ENCODE results near the gene SORL1. TPM values are rescaled to one million over a fixed set of nuclear protein-coding genes. Genes with fewer than 3 reads are reported as not detected.

Gene SORL1
- total and polyA plus RNA-seq, 9 of the 15 experiments (the other 6 are each of a cell fraction or from before 2014, with no cell fraction given): 0.01 to 0.66 TPM; not detected in 7

GRCh38 chr11:121530257-121530656 lies 78.1 kb downstream of the SORL1 start (continued):
- TF ChIP-seq, protein P1, sequence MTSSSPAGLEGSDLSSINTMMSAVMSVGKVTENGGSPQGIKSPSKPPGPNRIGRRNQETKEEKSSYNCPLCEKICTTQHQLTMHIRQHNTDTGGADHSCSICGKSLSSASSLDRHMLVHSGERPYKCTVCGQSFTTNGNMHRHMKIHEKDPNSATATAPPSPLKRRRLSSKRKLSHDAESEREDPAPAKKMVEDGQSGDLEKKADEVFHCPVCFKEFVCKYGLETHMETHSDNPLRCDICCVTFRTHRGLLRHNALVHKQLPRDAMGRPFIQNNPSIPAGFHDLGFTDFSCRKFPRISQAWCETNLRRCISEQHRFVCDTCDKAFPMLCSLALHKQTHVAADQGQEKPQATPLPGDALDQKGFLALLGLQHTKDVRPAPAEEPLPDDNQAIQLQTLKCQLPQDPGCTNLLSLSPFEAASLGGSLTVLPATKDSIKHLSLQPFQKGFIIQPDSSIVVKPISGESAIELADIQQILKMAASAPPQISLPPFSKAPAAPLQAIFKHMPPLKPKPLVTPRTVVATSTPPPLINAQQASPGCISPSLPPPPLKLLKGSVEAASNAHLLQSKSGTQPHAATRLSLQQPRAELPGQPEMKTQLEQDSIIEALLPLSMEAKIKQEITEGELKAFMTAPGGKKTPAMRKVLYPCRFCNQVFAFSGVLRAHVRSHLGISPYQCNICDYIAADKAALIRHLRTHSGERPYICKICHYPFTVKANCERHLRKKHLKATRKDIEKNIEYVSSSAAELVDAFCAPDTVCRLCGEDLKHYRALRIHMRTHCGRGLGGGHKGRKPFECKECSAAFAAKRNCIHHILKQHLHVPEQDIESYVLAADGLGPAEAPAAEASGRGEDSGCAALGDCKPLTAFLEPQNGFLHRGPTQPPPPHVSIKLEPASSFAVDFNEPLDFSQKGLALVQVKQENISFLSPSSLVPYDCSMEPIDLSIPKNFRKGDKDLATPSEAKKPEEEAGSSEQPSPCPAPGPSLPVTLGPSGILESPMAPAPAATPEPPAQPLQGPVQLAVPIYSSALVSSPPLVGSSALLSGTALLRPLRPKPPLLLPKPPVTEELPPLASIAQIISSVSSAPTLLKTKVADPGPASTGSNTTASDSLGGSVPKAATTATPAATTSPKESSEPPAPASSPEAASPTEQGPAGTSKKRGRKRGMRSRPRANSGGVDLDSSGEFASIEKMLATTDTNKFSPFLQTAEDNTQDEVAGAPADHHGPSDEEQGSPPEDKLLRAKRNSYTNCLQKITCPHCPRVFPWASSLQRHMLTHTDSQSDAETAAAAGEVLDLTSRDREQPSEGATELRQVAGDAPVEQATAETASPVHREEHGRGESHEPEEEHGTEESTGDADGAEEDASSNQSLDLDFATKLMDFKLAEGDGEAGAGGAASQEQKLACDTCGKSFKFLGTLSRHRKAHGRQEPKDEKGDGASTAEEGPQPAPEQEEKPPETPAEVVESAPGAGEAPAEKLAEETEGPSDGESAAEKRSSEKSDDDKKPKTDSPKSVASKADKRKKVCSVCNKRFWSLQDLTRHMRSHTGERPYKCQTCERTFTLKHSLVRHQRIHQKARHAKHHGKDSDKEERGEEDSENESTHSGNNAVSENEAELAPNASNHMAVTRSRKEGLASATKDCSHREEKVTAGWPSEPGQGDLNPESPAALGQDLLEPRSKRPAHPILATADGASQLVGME (CRISPR knock-in tag; IDR thresholded peaks at IDR 0.05): no peak
- TF ChIP-seq NUFIP1 (IDR thresholded peaks at IDR 0.05; ENCODE audit: partially characterized antibody) (no peak), THAP12 (CRISPR knock-in tag; IDR thresholded peaks at IDR 0.05) (no peak), POU5F1 (IDR thresholded peaks at IDR 0.05; ENCODE audit: borderline replicate concordance, low read depth, low read length, partially characterized antibody) (no peak)
